ENCODE results near the gene MAP7. TPM values are rescaled to one million over a fixed set of nuclear protein-coding genes. Genes with fewer than 3 reads are reported as not detected.

MAP7 gene
- total and polyA plus RNA-seq, 2 experiments from 2014 or later = 44.7 to 49.2 TPM

GRCh38 chr6:136445063-136445462 lies 105.2 kb downstream of the MAP7 start:
- no peaks in the 10 kb centered on the region for H3K27me3 ChIP-seq (ENCODE audit: insufficient read depth)
- H4K20me1 ChIP-seq (replicated peaks; ENCODE audit: insufficient read depth) = no peaks in the 10 kb centered on the region
- H3K4me2 ChIP-seq = peak overlapping the region; percentile 23; the same call in 1 of the 2 replicates
- H3K27ac ChIP-seq (ENCODE audit: low read depth) = no peak overlapping the region
- H3K4me3 ChIP-seq = no peak overlapping the region
- Mint-ChIP-seq H3K36me3 (ENCODE audit: low read depth) (peaks cover 5% of the 10 kb centered on the region; the same call in 2 of the 3 replicates), H3K4me3 (no peak overlapping the region; the same call in 2 of the 3 replicates), H3K4me1 (peaks cover 34% of the 10 kb centered on the region), H3K9me3 (no peaks in the 10 kb centered on the region), H3K27ac (peak overlapping the region; percentile 31), H3K27me3 (ENCODE audit: insufficient read depth, low read depth, poor library complexity) (no peaks in the 10 kb centered on the region)
- no peak overlapping the region for H2AFZ ChIP-seq
- ATAC-seq (no peak), DNase-seq (ENCODE audit: low spot score) (no peak)
- TF ChIP-seq ZNF331 (CRISPR knock-in tag; IDR thresholded peaks at IDR 0.05; ENCODE audit: low read depth) (no peak), NANOG (IDR thresholded peaks at IDR 0.05; ENCODE audit: borderline replicate concordance) (no peak), ETS1 (IDR thresholded peaks at IDR 0.05) (no peak), CTCF (conservative IDR thresholded peaks at IDR 0.05; ENCODE audit: low read depth in 2 of 2) (no peak), EZH2 (IDR thresholded peaks at IDR 0.05; ENCODE audit: low read depth, unreplicated experiment) (no peak), EZH2phosphoT487 (IDR thresholded peaks at IDR 0.05; ENCODE audit: unreplicated experiment) (no peak), JUNB (IDR thresholded peaks at IDR 0.05; ENCODE audit: unreplicated experiment) (no peak), STAT1 (IDR thresholded peaks at IDR 0.05; ENCODE audit: unreplicated experiment) (no peak), CREB1 (CRISPR knock-in tag; IDR thresholded peaks at IDR 0.05; ENCODE audit: low read depth) (no peak), REST (IDR thresholded peaks at IDR 0.05; ENCODE audit: unreplicated experiment) (no peak), ZNF462 (CRISPR knock-in tag; IDR thresholded peaks at IDR 0.05) (no peak), ZNF114 (CRISPR knock-in tag; IDR thresholded peaks at IDR 0.05) (no peak), POLR2AphosphoS5 (IDR thresholded peaks at IDR 0.05; ENCODE audit: low read depth) (no peak)
- peaks cover 86% of the 10 kb centered on the region for H3K79me2 ChIP-seq (replicated peaks; ENCODE audit: insufficient read depth)
- H3K36me3 ChIP-seq (ENCODE audit: insufficient read depth) = no peaks in the 10 kb centered on the region
- peaks cover 49% of the 10 kb centered on the region for H3K4me1 ChIP-seq (ENCODE audit: insufficient read depth)
- H3F3A ChIP-seq (replicated peaks; ENCODE audit: low read depth) = no peaks in the 10 kb centered on the region
- no peaks in the 10 kb centered on the region for H3K9me2 ChIP-seq (ENCODE audit: insufficient read depth)
